ENCODE results near the gene ABCC9. TPM values are rescaled to one million over a fixed set of nuclear protein-coding genes. Genes with fewer than 3 reads are reported as not detected.

Gene ABCC9
- total RNA-seq, 1 experiment from 2014 or later, result not detected

DNA sequence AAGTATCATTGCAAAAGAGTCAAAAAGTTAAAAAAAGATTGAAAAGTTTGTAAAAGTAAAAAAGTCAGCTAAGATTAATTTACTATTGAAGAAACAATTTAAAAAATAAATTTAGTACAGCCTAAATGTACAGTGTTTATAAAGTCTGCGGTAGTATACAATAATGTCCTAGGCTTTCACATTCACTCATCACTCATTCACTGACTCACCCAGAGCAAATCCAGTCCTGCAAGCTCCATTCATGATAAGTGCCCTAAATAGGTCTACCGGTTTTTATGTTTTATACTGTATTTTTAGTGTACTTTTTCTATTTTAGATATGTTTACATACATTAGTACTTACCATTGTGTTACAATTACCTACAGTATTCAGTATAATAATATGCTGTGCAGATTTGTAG, 43.9 kb upstream of the ABCC9 start:
- Histone ChIP-seq H2AK5ac (ENCODE audit: insufficient read length, low read length) (no peak overlapping the region), H3K23ac (ENCODE audit: insufficient read length, low read depth, low read length) (no peak overlapping the region), H4K20me1 (ENCODE audit: control insufficient read depth, insufficient read depth, insufficient read length) (no peaks in the 10 kb centered on the region), H3K27me3 (ENCODE audit: insufficient read depth, low read length) (no peaks in the 10 kb centered on the region), H3K79me2 (ENCODE audit: insufficient read depth, low read length) (no peaks in the 10 kb centered on the region), H3K9ac (ENCODE audit: extremely low read depth, insufficient read length, low read length) (no peak overlapping the region), H2BK12ac (ENCODE audit: insufficient read length, low read depth, low read length) (no peak overlapping the region), H3K18ac (ENCODE audit: insufficient read length, low read depth, low read length) (no peak overlapping the region), H3K4ac (ENCODE audit: low read depth, low read length) (no peak overlapping the region), H4K8ac (replicated peaks; ENCODE audit: insufficient read length, low read depth, low read length) (no peak overlapping the region), H2BK120ac (ENCODE audit: low read depth, low read length, poor library complexity, severe bottlenecking) (no peak overlapping the region), H4K5ac (ENCODE audit: insufficient read length, low read depth, low read length) (no peak overlapping the region), H4K91ac (ENCODE audit: insufficient read length, low read depth, low read length) (no peak overlapping the region), H3K79me1 (ENCODE audit: insufficient read depth, low read depth, low read length, poor library complexity, severe bottlenecking) (no peaks in the 10 kb centered on the region), H3K4me1 (ENCODE audit: insufficient read depth, low read length) (no peaks in the 10 kb centered on the region), H2BK5ac (ENCODE audit: insufficient read length, low read length) (no peak overlapping the region), H3K4me2 (ENCODE audit: insufficient read depth, insufficient read length, low read length) (no peak overlapping the region), H3K9me3 (ENCODE audit: control insufficient read depth, low read depth, low read length) (no peaks in the 10 kb centered on the region), H3K14ac (ENCODE audit: insufficient read depth, low read length) (no peak overlapping the region), H3K23me2 (ENCODE audit: insufficient read length, low read depth, low read length, poor library complexity, severe bottlenecking) (no peaks in the 10 kb centered on the region), H3T11ph (ENCODE audit: low read length) (no peak overlapping the region), H2BK15ac (ENCODE audit: low read depth, low read length) (no peak overlapping the region), H3K27ac (ENCODE audit: insufficient read length, low read depth, low read length) (no peak overlapping the region), H3K56ac (ENCODE audit: insufficient read length, low read depth, low read length) (no peak overlapping the region), H2BK20ac (ENCODE audit: low read depth, low read length, poor library complexity, severe bottlenecking) (no peak overlapping the region), H2AFZ (ENCODE audit: low read length) (no peak overlapping the region)
- no peak overlapping the region for H3K27ac Mint-ChIP-seq
- DNase-seq, result no peak
- H3K4me3 Mint-ChIP-seq, result no peak overlapping the region
- H3K27me3 Mint-ChIP-seq (ENCODE audit: low read depth), result 0 out of 2 replicates have a peak, but pooled peaks cover 1% of the 10 kb centered on the region
- WGBS (ENCODE audit: extremely low coverage, insufficient read length, low lambda C conversion rate), result no CpG with 5 or more reads among the region's 2 CpGs
- TF ChIP-seq, protein P1, sequence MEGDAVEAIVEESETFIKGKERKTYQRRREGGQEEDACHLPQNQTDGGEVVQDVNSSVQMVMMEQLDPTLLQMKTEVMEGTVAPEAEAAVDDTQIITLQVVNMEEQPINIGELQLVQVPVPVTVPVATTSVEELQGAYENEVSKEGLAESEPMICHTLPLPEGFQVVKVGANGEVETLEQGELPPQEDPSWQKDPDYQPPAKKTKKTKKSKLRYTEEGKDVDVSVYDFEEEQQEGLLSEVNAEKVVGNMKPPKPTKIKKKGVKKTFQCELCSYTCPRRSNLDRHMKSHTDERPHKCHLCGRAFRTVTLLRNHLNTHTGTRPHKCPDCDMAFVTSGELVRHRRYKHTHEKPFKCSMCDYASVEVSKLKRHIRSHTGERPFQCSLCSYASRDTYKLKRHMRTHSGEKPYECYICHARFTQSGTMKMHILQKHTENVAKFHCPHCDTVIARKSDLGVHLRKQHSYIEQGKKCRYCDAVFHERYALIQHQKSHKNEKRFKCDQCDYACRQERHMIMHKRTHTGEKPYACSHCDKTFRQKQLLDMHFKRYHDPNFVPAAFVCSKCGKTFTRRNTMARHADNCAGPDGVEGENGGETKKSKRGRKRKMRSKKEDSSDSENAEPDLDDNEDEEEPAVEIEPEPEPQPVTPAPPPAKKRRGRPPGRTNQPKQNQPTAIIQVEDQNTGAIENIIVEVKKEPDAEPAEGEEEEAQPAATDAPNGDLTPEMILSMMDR (conservative IDR thresholded peaks at IDR 0.05), result no peak
- H3K9me3 Mint-ChIP-seq, result no peaks in the 10 kb centered on the region
- H3K4me1 Mint-ChIP-seq, result peaks cover 12 to 17% of the 10 kb centered on the region in 2 experiments
- H3K36me3 Mint-ChIP-seq (ENCODE audit: insufficient read depth in 1 of 3, low read depth in 3 of 3), result no peaks in the 10 kb centered on the region

Measured in H9 (cell line).